Thoracic aorta (tissue), 2 donors: ENCODE measurements around the gene DAND5. TPM values are rescaled to one million over a fixed set of nuclear protein-coding genes. Genes with fewer than 3 reads are reported as not detected.
A peak's percentile ranks its signal among the peaks of the same experiment; 100 is the strongest.
"Not testable (repeated sequence)": the region's sequence is repeated elsewhere in the genome, so short reads cannot be mapped to it uniquely, and the experiment has no call there.

Source experiments
- ATAC-seq: fragments of 150-250 bp; one replicate; pipeline ENCODE4 v1.8.0; 2017; ENCODE audit warnings: low read depth; ENCODE audit not compliant: insufficient number of reproducible peaks, low FRiP score
- DNase-seq: peaks from one replicate; pipeline ENCODE4 v3.0.0-alpha.2; 2020; ENCODE audit warnings: low spot score
- H3K27ac ChIP-seq, 2 donors: fragments of 200-600 bp; sonication (generic); 1 replicate in 1 of 2; 2 replicates in 1 of 2; pipeline ENCODE4 v1.5.1; 2016; ENCODE audit warnings: mild to moderate bottlenecking in 2 of 2, moderate library complexity in 2 of 2
- H3K27me3 ChIP-seq: fragments of 200-600 bp; sonication (generic); replicated peaks from 2 replicates; pipeline ENCODE4 v1.6.0; 2016; ENCODE audit warnings: mild to moderate bottlenecking; ENCODE audit not compliant: insufficient read depth
- H3K36me3 ChIP-seq: fragments of 200-600 bp; sonication (generic); one replicate; pipeline ENCODE4 v1.5.1; 2016
- H3K4me1 ChIP-seq, 2 donors: fragments of 200-600 bp; sonication (generic); 1 replicate in 1 of 2; 2 replicates in 1 of 2; pipeline versions ENCODE4 v1.5.1 to v1.6.0; 2016; ENCODE audit warnings: low read depth in 2 of 2, mild to moderate bottlenecking in 1 of 2; ENCODE audit not compliant: control insufficient read depth in 1 of 2
- H3K4me3 ChIP-seq: fragments of 200-600 bp; sonication (generic); 2 replicates; pipeline ENCODE4 v1.5.1; 2016; ENCODE audit warnings: mild to moderate bottlenecking
- H3K9me3 ChIP-seq: fragments of 200-600 bp; sonication (generic); 2 replicates; pipeline ENCODE4 v1.5.1; 2016
- CTCF ChIP-seq: fragments of 200-600 bp; sonication (generic); IDR thresholded peaks from one replicate; pipeline ENCODE4 v1.5.1; 2019; ENCODE audit warnings: antibody characterized with exemption
- total RNA-seq, 2 donors: library from RNA; depleted of rRNA; stranded (reverse); fragments of >200 nt; gene quantifications; one replicate each; pipeline versions ENCODE4 v1.1.0 to v1.2.3, GENCODE V29; 2016

DAND5 gene
- total RNA-seq, 2 donors from 2014 or later: not detected

DNA sequence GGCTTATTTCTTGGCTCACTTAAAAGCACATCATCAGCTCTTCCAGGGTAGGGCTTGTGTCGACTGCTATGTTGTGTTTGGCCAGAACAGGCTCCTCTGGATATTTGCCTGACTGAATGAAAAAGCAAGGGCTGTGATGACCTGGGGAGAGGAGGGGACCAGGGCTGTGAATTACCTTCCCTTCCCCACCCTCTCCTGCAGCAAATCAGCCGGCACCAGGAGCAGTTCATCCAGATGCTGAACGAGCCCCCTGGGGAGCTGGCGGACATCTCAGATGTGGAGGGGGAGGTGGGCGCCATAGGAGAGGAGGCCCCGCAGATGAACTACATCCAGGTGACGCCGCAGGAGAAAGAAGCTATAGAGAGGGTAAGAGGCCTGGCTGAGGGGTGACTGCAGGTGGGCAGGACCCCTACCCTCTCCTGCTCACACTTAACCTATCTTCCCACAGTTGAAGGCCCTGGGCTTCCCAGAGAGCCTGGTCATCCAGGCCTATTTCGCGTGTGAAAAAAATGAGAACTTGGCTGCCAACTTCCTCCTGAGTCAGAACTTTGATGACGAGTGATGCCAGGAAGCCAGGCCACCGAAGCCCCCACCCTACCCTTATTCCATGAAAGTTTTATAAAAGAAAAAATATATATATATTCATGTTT is 16.8 kb upstream of the DAND5 start:
- Histone ChIP-seq H3K9me3 (no peaks in the 10 kb centered on the region), H3K27ac (peak overlapping the region; percentile 80 to 93), H3K27me3 (no peaks in the 10 kb centered on the region), H3K36me3 (peaks cover 48% of the 10 kb centered on the region), H3K4me3 (no peak overlapping the region), H3K4me1 (peaks cover 19 to 50% of the 10 kb centered on the region in 2 donors)
- TF ChIP-seq CTCF: no peak
- ATAC-seq: peak; percentile 66
- DNase-seq: peak; percentile 40

GRCh38 chr19:12953138-12953798 is 16.1 kb upstream of the DAND5 start:
- Histone ChIP-seq H3K36me3 (peaks cover 42% of the 10 kb centered on the region), H3K27ac (peak overlapping the region; percentile 80 to 93), H3K9me3 (no peaks in the 10 kb centered on the region), H3K27me3 (no peaks in the 10 kb centered on the region), H3K4me1 (peaks cover 19 to 50% of the 10 kb centered on the region in 2 donors), H3K4me3 (no peak overlapping the region)
- ATAC-seq: no peak
- no peak for DNase-seq
- TF ChIP-seq CTCF: no peak

DNA sequence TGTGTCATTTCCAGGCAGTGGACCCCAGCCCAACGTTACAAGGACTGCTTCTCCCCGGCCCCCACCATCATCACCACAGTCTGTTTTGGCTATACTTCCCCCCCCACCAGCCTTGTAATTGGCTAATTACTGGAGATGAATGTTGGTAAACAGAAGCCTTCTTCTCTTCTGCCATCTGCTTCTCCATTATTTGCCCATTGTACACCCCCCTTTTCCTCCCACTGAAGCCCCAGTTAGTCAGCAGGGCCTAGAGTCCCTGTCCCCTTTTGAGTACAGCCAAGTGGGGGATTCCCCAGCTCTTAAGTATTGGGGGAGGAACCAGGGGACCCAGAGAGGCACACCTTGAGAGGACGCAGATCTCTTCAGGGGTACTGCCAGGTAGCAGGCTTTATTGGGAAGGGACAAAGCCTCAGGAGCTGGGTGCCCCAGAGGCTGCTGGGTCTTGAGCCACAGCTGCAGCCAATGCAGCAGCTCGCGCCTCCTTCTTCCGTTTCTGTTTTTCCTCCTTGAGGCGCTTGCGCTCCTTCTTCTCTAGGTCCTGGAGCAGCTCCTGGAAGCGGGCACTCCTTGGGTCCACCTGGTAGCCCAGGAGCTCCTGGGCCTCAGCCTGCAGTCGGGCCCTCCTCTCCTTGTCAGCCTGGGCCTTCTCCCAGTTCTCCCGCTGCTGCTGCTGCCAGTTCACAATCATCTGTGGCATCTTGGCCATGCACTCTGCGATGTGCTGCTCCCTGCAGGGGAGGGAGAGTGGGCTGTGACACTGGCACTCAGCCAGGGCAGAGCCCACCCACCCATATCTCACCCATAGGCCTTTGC is 15.4 kb upstream of the DAND5 start:
- H3K4me3 ChIP-seq: no peak overlapping the region
- ATAC-seq (no peak), DNase-seq (no peak)
- H3K27ac ChIP-seq: peak overlapping the region; percentile 80 to 93
- H3K36me3 ChIP-seq: peaks cover 34% of the 10 kb centered on the region
- no peaks in the 10 kb centered on the region for H3K27me3 ChIP-seq
- no peaks in the 10 kb centered on the region for H3K9me3 ChIP-seq
- no peak for TF ChIP-seq CTCF
- peaks cover 19 to 50% of the 10 kb centered on the region in 2 donors for H3K4me1 ChIP-seq

- TF ChIP-seq CTCF: no peak
- Histone ChIP-seq H3K27ac (peak overlapping the region; percentile 93 to 95), H3K4me1 (peaks cover 19 to 50% of the 10 kb centered on the region in 2 donors), H3K36me3 (peaks cover 29% of the 10 kb centered on the region), H3K9me3 (no peaks in the 10 kb centered on the region), H3K4me3 (no peak overlapping the region), H3K27me3 (no peaks in the 10 kb centered on the region)
- ATAC-seq (no peak), DNase-seq (no peak)
Measured at GRCh38 chr19:12954612-12954962, 14.8 kb upstream of the DAND5 start.

DNA sequence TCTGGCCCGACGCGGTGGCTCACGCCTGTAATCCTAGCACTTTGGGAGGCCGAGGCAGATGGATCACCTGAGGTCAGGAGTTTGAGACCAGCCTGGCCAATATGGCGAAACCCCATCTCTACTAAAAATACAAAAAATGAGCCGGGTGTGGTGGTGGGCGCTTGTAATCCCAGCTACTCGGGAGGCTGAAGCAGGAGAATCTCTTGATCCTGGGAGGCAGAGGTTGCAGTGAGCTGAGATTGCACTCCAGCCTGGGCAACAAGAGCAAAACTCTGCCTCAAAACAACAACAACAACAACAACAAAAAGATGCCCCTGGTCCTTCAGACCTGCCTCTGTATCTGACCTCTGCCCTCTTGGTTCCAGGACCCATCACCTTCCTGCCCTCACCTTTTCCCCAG is 13.8 kb upstream of the DAND5 start:
- Histone ChIP-seq H3K36me3 (peaks cover 20% of the 10 kb centered on the region), H3K27ac (peak overlapping the region; percentile 92 to 95), H3K4me1 (peaks cover 19 to 50% of the 10 kb centered on the region in 2 donors), H3K4me3 (peak overlapping the region; percentile 96)
- DNase-seq, H3K27me3 ChIP-seq, H3K9me3 ChIP-seq, ATAC-seq: not testable (repeated sequence)
